K562 (cell line): ENCODE measurements around the gene OBSL1. TPM values are rescaled to one million over a fixed set of nuclear protein-coding genes. Genes with fewer than 3 reads are reported as not detected.
A peak's percentile ranks its signal among the peaks of the same experiment; 100 is the strongest.

Experiments used
- BCOR ChIP-seq: fragments of 450-650 bp; IDR thresholded peaks from 2 replicates; pipeline ENCODE4 v1.6.1; 2016
- DDX20 ChIP-seq: fragments of 450-650 bp; IDR thresholded peaks from 2 replicates; pipeline ENCODE4 v1.6.1; 2016; ENCODE audit warnings: missing genetic modification characterization, low read depth, mild to moderate bottlenecking, missing compliant biosample characterization, moderate library complexity
- JUNB ChIP-seq: fragments of 450-650 bp; formaldehyde crosslinking; conservative IDR thresholded peaks from 2 replicates; pipeline ENCODE4 v1.4.0; 2020; ENCODE audit warnings: mild to moderate bottlenecking
- MEF2A ChIP-seq: IDR thresholded peaks from 2 replicates; pipeline ENCODE4 v1.6.1; 2011; ENCODE audit warnings: low read depth, mild to moderate bottlenecking, low read length, moderate library complexity; ENCODE audit not compliant: control insufficient read depth
- NCOA1 ChIP-seq: fragments of 450-650 bp; IDR thresholded peaks from 2 replicates; pipeline ENCODE4 v1.6.1; 2016; ENCODE audit warnings: low read depth
- NCOR1 ChIP-seq: fragments of 450-650 bp; IDR thresholded peaks from 2 replicates; pipeline ENCODE4 v1.6.1; 2016; ENCODE audit warnings: mild to moderate bottlenecking, moderate library complexity
- NEUROD1 ChIP-seq: fragments of 150-350 bp; IDR thresholded peaks from 2 replicates; pipeline ENCODE4 v1.6.1; 2014; ENCODE audit warnings: borderline replicate concordance, low read length, low read depth; ENCODE audit not compliant: partially characterized antibody
- POLR2B ChIP-seq: fragments of 450-650 bp; IDR thresholded peaks from 2 replicates; pipeline ENCODE4 v1.6.1; 2018; ENCODE audit warnings: low read depth; ENCODE audit not compliant: partially characterized antibody
- RBFOX2 ChIP-seq: fragments of 200-400 bp; formaldehyde crosslinking; IDR thresholded peaks from 2 replicates; pipeline ENCODE4 v1.6.1; 2017; ENCODE audit warnings: low read depth, mild to moderate bottlenecking, low read length, moderate library complexity
- SIN3A ChIP-seq, 2 experiments: fragments of 150-350 bp in 1 of 2; IDR thresholded peaks; 2 replicates each; pipeline ENCODE4 v1.6.1; 2011 to 2016; ENCODE audit warnings: borderline replicate concordance in 2 of 2, low read depth in 2 of 2, low read length in 2 of 2, mild to moderate bottlenecking in 2 of 2, moderate library complexity in 2 of 2; ENCODE audit not compliant: control insufficient read depth in 1 of 2
- SOX6 ChIP-seq: fragments of 450-650 bp; IDR thresholded peaks from 2 replicates; pipeline ENCODE4 v1.6.1; 2014; ENCODE audit warnings: mild to moderate bottlenecking
- STAT5A ChIP-seq: IDR thresholded peaks from 2 replicates; pipeline ENCODE4 v1.6.1; 2012; ENCODE audit warnings: low read length, inconsistent platforms, borderline replicate concordance
- ZBED1 ChIP-seq: IDR thresholded peaks from 2 replicates; pipeline ENCODE4 v1.6.1; 2014
- ZBTB40 ChIP-seq, 2 experiments: fragments of 450-650 bp in 1 of 2; sonication (generic) in 1 of 2; formaldehyde crosslinking in 1 of 2; IDR thresholded peaks; 2 replicates each; pipeline versions ENCODE4 v1.7.1 to v1.9.0; 2016 to 2022; ENCODE audit warnings: inconsistent platforms in 1 of 2, mild to moderate bottlenecking in 1 of 2, missing genetic modification reagents in 1 of 2
- ZNF644 ChIP-seq: fragments of 200-800 bp; sonication (Bioruptor generic); IDR thresholded peaks from 2 replicates; pipeline ENCODE4 v1.6.1; 2016; ENCODE audit warnings: low read depth, missing genetic modification characterization, missing compliant biosample characterization
- polyA plus RNA-seq, 8 experiments: library from polyadenylated mRNA; depleted of rRNA in 4 of 8; stranded (reverse) in 5 of 8; unstranded in 3 of 8; fragments of >200 nt; fragmentation: Nextera tagmentation in 2 of 8; fragmentation: Illumina TruSeq in 1 of 8; extraction: Ambion mirVana in 2 of 8; extraction: Trizol in 1 of 8; gene quantifications; 2 replicates each; pipeline versions ENCODE4 v1.2.1 to v1.2.3, GENCODE V29; 2011 to 2014; ENCODE audit warnings: inconsistent platforms in 1 of 8, missing spikeins in 1 of 8
- total RNA-seq, 7 experiments: library from RNA; depleted of rRNA in 6 of 7; stranded (reverse); fragments of >200 nt in 6 of 7; fragmentation: Illumina TruSeq in 2 of 7; extraction: Trizol in 2 of 7; gene quantifications; 2 replicates each; pipeline versions ENCODE4 v1.2.1 to v1.2.3, GENCODE V29; 2011 to 2021; ENCODE audit warnings: low replicate concordance in 1 of 7
- TF ChIP-seq, protein P1 (sequence below): sonication (generic); formaldehyde crosslinking; IDR thresholded peaks from 2 replicates; pipeline ENCODE4 v1.9.0; 2022; ENCODE audit warnings: mild to moderate bottlenecking, missing genetic modification reagents
- TF ChIP-seq, protein P2 (sequence below): sonication (generic); formaldehyde crosslinking; IDR thresholded peaks from 2 replicates; pipeline ENCODE4 v1.8.0; 2022; ENCODE audit warnings: missing genetic modification reagents, mild to moderate bottlenecking, borderline replicate concordance

Gene OBSL1
- total and polyA plus RNA-seq, 9 of the 15 experiments (the other 6 are each of a cell fraction or from before 2014, with no cell fraction given): 1.2 to 26.6 (median 8.6) TPM

DNA sequence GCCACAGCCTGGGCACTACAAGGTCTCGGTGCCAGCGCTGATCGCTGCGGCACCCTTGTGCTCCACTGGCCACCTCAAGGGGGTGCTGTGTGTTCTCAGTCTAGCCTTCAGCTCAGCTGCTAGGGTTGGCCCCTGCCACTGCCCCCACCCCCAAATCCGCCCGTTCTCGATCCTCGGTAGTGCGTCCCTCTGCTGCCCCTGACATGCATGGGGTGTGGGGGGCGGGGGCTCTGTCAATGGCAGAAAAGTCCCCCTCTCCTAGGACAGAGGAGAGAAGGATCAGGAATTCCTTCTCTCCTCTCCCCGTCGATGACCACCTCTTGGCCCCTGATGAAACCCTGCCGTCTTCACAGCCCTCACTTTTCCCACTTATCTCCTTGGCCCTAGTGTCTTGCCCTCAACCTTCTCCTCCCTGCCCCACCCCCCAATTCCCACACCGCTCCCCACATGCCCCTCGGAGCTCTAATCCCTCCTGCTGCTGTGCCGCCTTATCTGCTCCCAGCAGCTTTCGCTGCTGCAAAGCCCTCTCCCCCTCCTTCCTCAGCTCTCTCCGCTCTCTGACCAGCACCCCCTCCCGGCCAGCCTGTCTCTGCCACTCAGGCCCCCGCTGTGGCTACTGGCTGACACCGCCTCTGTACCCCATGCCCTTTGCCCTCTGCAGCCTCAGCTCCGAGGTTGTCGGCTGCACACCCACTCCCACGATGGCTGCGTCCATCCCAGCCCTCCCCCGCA lies 61.4 kb downstream of the OBSL1 start (continued):
- no peak for TF ChIP-seq ZBTB40 (IDR thresholded peaks at IDR 0.05)
- TF ChIP-seq ZBTB40 (CRISPR knock-in tag; IDR thresholded peaks at IDR 0.05): peak; percentile 44; the same call in 1 of the 2 replicates
- TF ChIP-seq POLR2B: no peak
- peak in 1 of 2 experiments; percentile 35; a peak in 1 of 4 replicates for TF ChIP-seq SIN3A (IDR thresholded peaks at IDR 0.05; ENCODE audit: borderline replicate concordance in 2 of 2, control insufficient read depth in 1 of 2, low read depth in 2 of 2, low read length in 2 of 2)
- TF ChIP-seq NEUROD1: peak; percentile 83
- TF ChIP-seq JUNB (CRISPR knock-in tag): no peak
- peak; percentile 92 for TF ChIP-seq NCOA1
- peak; percentile 86 for TF ChIP-seq STAT5A
- TF ChIP-seq BCOR: peak; percentile 96
- TF ChIP-seq SOX6: peak; percentile 73
- TF ChIP-seq RBFOX2: peak; percentile 54
- TF ChIP-seq MEF2A: 0 out of 2 replicates have a peak, but pooled peaks have one; percentile 33
- TF ChIP-seq ZBED1: peak; percentile 91; the same call in 1 of the 2 replicates
- TF ChIP-seq ZNF644 (tag): peak; percentile 79; the same call in 1 of the 2 replicates
- TF ChIP-seq NCOR1: peak; percentile 98
- TF ChIP-seq, protein P1, sequence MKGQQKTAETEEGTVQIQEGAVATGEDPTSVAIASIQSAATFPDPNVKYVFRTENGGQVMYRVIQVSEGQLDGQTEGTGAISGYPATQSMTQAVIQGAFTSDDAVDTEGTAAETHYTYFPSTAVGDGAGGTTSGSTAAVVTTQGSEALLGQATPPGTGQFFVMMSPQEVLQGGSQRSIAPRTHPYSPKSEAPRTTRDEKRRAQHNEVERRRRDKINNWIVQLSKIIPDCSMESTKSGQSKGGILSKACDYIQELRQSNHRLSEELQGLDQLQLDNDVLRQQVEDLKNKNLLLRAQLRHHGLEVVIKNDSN (CRISPR knock-in tag): peak; percentile 5; the same call in 1 of the 2 replicates
- TF ChIP-seq, protein P2, sequence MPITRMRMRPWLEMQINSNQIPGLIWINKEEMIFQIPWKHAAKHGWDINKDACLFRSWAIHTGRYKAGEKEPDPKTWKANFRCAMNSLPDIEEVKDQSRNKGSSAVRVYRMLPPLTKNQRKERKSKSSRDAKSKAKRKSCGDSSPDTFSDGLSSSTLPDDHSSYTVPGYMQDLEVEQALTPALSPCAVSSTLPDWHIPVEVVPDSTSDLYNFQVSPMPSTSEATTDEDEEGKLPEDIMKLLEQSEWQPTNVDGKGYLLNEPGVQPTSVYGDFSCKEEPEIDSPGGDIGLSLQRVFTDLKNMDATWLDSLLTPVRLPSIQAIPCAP (CRISPR knock-in tag): no peak
- TF ChIP-seq DDX20 (tag): no peak
